HL-60 (cell line): Measurements from ENCODE around the gene ADGRL3.

Source experiments
- DNase-seq, 2 experiments: peaks; one replicate each; pipeline ENCODE4 v3.0.0-alpha.2; 2010 to 2020; ENCODE audit warnings: low read depth in 1 of 2, low spot score in 1 of 2
- H3K27ac ChIP-seq: fragments of 250-450 bp; sonication (Bioruptor Pico); replicated peaks from 2 replicates; pipeline ENCODE4 v1.5.1; 2020; ENCODE audit warnings: mild to moderate bottlenecking, moderate library complexity
- H3K27me3 ChIP-seq: fragments of 250-450 bp; sonication (Bioruptor Pico); 2 replicates; pipeline ENCODE4 v1.5.1; 2021; ENCODE audit warnings: mild to moderate bottlenecking, moderate library complexity; ENCODE audit not compliant: insufficient read depth, poor library complexity, severe bottlenecking
- H3K4me3 ChIP-seq: replicated peaks from 2 replicates; pipeline ENCODE4 v1.5.1; 2011; ENCODE audit warnings: mild to moderate bottlenecking, control low read depth, low read length; ENCODE audit not compliant: insufficient read depth
- GABPA ChIP-seq: IDR thresholded peaks from 2 replicates; pipeline ENCODE4 v1.6.1; 2012; ENCODE audit warnings: low read depth
- POLR2AphosphoS5 ChIP-seq: IDR thresholded peaks from 2 replicates; pipeline ENCODE4 v1.6.1; 2012; ENCODE audit warnings: low read depth
- SPI1 ChIP-seq: IDR thresholded peaks from 2 replicates; pipeline ENCODE4 v1.6.1; 2012; ENCODE audit warnings: low read depth, mild to moderate bottlenecking, borderline replicate concordance
- TF ChIP-seq, protein P1 (sequence below): IDR thresholded peaks from one replicate; pipeline ENCODE4 v1.5.1; 2011; ENCODE audit warnings: low read length, control low read depth, inconsistent platforms; ENCODE audit not compliant: insufficient read depth
- TF ChIP-seq, protein P2 (sequence below): IDR thresholded peaks from 2 replicates; pipeline ENCODE4 v1.6.1; 2012; ENCODE audit warnings: low read depth; ENCODE audit not compliant: insufficient replicate concordance

Gene ADGRL3

DNA sequence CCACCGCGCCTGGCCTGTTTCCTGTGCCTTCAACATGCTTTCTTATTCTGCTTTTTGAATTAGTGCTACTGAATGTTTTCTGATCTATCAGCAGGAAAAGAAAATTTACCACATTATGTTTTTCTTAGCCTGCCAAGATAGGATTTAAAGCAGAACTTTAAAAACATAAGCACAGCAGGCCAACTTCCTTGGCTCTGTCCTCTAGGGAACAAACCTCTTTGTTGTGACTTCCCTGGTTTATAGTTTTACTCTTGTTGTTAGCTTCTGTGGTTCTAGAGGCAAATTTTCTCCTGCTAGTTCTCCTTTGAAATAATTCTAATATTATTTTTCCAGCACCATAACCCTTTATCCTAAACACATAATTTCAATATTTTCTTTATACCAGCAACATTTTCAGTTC is 605.1 kb downstream of the ADGRL3 start:
- H3K27ac ChIP-seq: no peak overlapping the region
- no peak overlapping the region for H3K4me3 ChIP-seq
- no peak for DNase-seq
- H3K27me3 ChIP-seq: no peaks in the 10 kb centered on the region
- TF ChIP-seq, protein P1, sequence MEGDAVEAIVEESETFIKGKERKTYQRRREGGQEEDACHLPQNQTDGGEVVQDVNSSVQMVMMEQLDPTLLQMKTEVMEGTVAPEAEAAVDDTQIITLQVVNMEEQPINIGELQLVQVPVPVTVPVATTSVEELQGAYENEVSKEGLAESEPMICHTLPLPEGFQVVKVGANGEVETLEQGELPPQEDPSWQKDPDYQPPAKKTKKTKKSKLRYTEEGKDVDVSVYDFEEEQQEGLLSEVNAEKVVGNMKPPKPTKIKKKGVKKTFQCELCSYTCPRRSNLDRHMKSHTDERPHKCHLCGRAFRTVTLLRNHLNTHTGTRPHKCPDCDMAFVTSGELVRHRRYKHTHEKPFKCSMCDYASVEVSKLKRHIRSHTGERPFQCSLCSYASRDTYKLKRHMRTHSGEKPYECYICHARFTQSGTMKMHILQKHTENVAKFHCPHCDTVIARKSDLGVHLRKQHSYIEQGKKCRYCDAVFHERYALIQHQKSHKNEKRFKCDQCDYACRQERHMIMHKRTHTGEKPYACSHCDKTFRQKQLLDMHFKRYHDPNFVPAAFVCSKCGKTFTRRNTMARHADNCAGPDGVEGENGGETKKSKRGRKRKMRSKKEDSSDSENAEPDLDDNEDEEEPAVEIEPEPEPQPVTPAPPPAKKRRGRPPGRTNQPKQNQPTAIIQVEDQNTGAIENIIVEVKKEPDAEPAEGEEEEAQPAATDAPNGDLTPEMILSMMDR: no peak
- TF ChIP-seq SPI1 (no peak), POLR2AphosphoS5 (no peak), GABPA (no peak)
- TF ChIP-seq, protein P2, sequence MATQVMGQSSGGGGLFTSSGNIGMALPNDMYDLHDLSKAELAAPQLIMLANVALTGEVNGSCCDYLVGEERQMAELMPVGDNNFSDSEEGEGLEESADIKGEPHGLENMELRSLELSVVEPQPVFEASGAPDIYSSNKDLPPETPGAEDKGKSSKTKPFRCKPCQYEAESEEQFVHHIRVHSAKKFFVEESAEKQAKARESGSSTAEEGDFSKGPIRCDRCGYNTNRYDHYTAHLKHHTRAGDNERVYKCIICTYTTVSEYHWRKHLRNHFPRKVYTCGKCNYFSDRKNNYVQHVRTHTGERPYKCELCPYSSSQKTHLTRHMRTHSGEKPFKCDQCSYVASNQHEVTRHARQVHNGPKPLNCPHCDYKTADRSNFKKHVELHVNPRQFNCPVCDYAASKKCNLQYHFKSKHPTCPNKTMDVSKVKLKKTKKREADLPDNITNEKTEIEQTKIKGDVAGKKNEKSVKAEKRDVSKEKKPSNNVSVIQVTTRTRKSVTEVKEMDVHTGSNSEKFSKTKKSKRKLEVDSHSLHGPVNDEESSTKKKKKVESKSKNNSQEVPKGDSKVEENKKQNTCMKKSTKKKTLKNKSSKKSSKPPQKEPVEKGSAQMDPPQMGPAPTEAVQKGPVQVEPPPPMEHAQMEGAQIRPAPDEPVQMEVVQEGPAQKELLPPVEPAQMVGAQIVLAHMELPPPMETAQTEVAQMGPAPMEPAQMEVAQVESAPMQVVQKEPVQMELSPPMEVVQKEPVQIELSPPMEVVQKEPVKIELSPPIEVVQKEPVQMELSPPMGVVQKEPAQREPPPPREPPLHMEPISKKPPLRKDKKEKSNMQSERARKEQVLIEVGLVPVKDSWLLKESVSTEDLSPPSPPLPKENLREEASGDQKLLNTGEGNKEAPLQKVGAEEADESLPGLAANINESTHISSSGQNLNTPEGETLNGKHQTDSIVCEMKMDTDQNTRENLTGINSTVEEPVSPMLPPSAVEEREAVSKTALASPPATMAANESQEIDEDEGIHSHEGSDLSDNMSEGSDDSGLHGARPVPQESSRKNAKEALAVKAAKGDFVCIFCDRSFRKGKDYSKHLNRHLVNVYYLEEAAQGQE: no peak

DNA sequence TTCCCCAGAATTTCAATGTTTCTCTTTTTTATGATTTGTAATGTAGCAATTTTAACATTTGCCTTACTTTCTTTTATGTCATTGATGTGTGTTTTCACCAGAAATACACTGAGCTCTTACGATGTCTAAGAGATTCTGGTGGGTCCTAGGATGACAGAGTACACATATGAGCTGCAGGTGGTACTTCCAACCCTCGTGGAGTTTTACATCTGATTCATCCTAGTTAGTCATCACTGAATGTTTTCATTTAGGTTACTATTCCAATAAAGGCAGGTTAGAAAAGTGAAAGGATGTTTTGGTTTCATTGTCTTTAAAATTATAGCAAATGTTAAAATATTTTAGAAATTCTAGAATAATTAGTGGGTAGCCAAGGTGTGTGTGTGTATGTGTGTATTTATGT is 605.9 kb downstream of the ADGRL3 start:
- no peak overlapping the region for H3K27ac ChIP-seq
- no peaks in the 10 kb centered on the region for H3K27me3 ChIP-seq
- no peak overlapping the region for H3K4me3 ChIP-seq
- TF ChIP-seq GABPA (no peak), POLR2AphosphoS5 (no peak), SPI1 (no peak)
- TF ChIP-seq, protein P2: no peak
- TF ChIP-seq, protein P1: no peak
- no peak for DNase-seq

DNA sequence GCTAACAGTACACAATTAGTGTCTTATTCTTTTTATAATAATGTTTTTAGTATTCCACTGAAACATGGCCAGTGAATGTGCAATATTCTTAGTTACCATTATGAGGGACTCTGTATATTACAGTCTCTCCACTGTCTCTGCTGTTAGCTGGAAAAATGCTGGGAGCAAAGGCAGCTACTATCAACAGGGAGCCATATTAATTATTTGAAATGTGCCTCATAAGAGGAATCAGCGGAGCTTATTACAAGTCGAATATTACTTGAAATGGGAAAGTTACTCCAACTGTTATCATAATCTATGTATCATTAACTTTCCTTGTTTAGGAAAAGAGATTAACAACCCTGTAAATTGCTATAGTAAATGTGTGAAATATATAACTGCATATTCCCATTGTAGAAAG is 612.0 kb downstream of the ADGRL3 start:
- TF ChIP-seq GABPA: no peak
- no peak for TF ChIP-seq POLR2AphosphoS5
- TF ChIP-seq, protein P1: no peak
- no peak for TF ChIP-seq SPI1
- TF ChIP-seq, protein P2: no peak
- H3K27ac ChIP-seq: no peak overlapping the region
- H3K4me3 ChIP-seq: no peak overlapping the region
- no peak for DNase-seq
- H3K27me3 ChIP-seq: no peaks in the 10 kb centered on the region
